Activated T-cell treated with anti-CD3 and anti-CD28 coated beads for 1 hour (primary cell): ENCODE measurements around the gene MPL.
"Not testable (repeated sequence)": the region's sequence is repeated elsewhere in the genome, so short reads cannot be mapped to it uniquely, and the experiment has no call there.

Source experiments
- DNase-seq: peaks from one replicate; pipeline ENCODE4 v3.0.0-alpha.2; 2020; ENCODE audit warnings: low read depth

MPL gene

GRCh38 chr1:43379476-43379875 lies 41.9 kb downstream of the MPL start:
- no peak for DNase-seq

GRCh38 chr1:43381612-43382011 lies 44.0 kb downstream of the MPL start:
- DNase-seq, result no peak

- DNase-seq, result no peak
Observed at GRCh38 chr1:43382027-43382779, 44.6 kb downstream of the MPL start.

GRCh38 chr1:43383449-43383848 lies 45.8 kb downstream of the MPL start:
- no peak for DNase-seq

GRCh38 chr1:43386676-43387075 lies 49.1 kb downstream of the MPL start:
- DNase-seq, result no peak

GRCh38 chr1:43387976-43388599 lies 50.5 kb downstream of the MPL start:
- no peak for DNase-seq

- DNase-seq, result no peak
Observed at GRCh38 chr1:43388613-43389012, 51.0 kb downstream of the MPL start.

GRCh38 chr1:43389326-43390313 lies 52.0 kb downstream of the MPL start, which contains the start of the genes MED8 and SZT2:
TSS of gene MED8 (minus strand) at chr1:43389800. CDS start at chr1:43389764, 36 bp downstream.
TSS of gene SZT2 (plus strand) at chr1:43389899. CDS start at chr1:43389969, 70 bp downstream.
- DNase-seq, result peak; percentile 84

- no peak for DNase-seq
Observed at GRCh38 chr1:43392702-43393101, 55.1 kb downstream of the MPL start.

- no peak for DNase-seq
Observed at GRCh38 chr1:43395523-43395922, 57.9 kb downstream of the MPL start.

GRCh38 chr1:43396059-43396458 lies 58.4 kb downstream of the MPL start:
- no peak for DNase-seq

- DNase-seq, result no peak
Observed at GRCh38 chr1:43398227-43398626, 60.6 kb downstream of the MPL start.

- DNase-seq, result not testable (repeated sequence)
Observed at GRCh38 chr1:43400441-43400840, 62.8 kb downstream of the MPL start.

GRCh38 chr1:43402089-43402865 lies 64.7 kb downstream of the MPL start:
- DNase-seq, result no peak
